Neural cell (in vitro differentiated cells): ENCODE results near the gene KLF16. TPM values are rescaled to one million over a fixed set of nuclear protein-coding genes. Genes with fewer than 3 reads are reported as not detected.

Source experiments
- H2AFZ ChIP-seq: fragments of 200-600, 300-800 bp; sonication (generic), shearing (Covaris generic); 2 replicates; pipeline ENCODE4 v1.6.0; 2014; ENCODE audit warnings: low read depth, mild to moderate bottlenecking, antibody characterized with exemption, low read length, moderate library complexity
- H3F3A ChIP-seq: fragments of 200-600 bp; shearing (Covaris generic); 2 replicates; pipeline ENCODE4 v1.6.1; 2016; ENCODE audit warnings: mild to moderate bottlenecking, moderate library complexity, mixed read lengths, antibody characterized with exemption, low read length; ENCODE audit not compliant: insufficient read depth, poor library complexity, severe bottlenecking
- H3K27ac ChIP-seq: fragments of 200-600, 300-800 bp; sonication (generic), shearing (Covaris generic); 2 replicates; pipeline ENCODE4 v1.5.1; 2014; ENCODE audit warnings: mild to moderate bottlenecking, low read length, moderate library complexity
- H3K27me3 ChIP-seq: fragments of 300-800, 200-600 bp; sonication (generic), shearing (Covaris generic); 2 replicates; pipeline ENCODE4 v1.6.0; 2014; ENCODE audit warnings: mild to moderate bottlenecking, low read depth, low read length, moderate library complexity; ENCODE audit not compliant: insufficient read depth
- H3K36me3 ChIP-seq: fragments of 300-800, 200-600 bp; sonication (generic), shearing (Covaris generic); 2 replicates; pipeline ENCODE4 v1.5.1; 2014; ENCODE audit warnings: mild to moderate bottlenecking, antibody characterized with exemption, low read length, moderate library complexity; ENCODE audit not compliant: insufficient read depth
- H3K4me2 ChIP-seq: fragments of 300-800, 200-600 bp; sonication (generic), shearing (Covaris generic); 2 replicates; pipeline ENCODE4 v1.6.0; 2014; ENCODE audit warnings: mild to moderate bottlenecking, low read length
- H3K4me3 ChIP-seq: fragments of 300-800, 200-600 bp; sonication (generic), shearing (Covaris generic); 2 replicates; pipeline ENCODE4 v1.5.1; 2014; ENCODE audit warnings: mild to moderate bottlenecking, low read length, moderate library complexity
- H3K79me2 ChIP-seq: fragments of 200-600 bp; shearing (Covaris generic); replicated peaks from 2 replicates; pipeline ENCODE4 v1.6.0; 2014; ENCODE audit warnings: mild to moderate bottlenecking, low read length, moderate library complexity; ENCODE audit not compliant: insufficient read depth
- H3K9ac ChIP-seq: fragments of 300-800, 200-600 bp; sonication (generic), shearing (Covaris generic); 2 replicates; pipeline ENCODE4 v1.6.1; 2016; ENCODE audit warnings: mild to moderate bottlenecking, low read length, mixed read lengths
- H3K9me2 ChIP-seq: fragments of 200-600 bp; shearing (Covaris generic); 2 replicates; pipeline ENCODE4 v1.6.1; 2016; ENCODE audit warnings: mild to moderate bottlenecking, low read length, mixed read lengths; ENCODE audit not compliant: insufficient read depth
- H3K9me3 ChIP-seq: fragments of 200-600, 300-800 bp; sonication (generic), shearing (Covaris generic); 2 replicates; pipeline ENCODE4 v1.6.1; 2016; ENCODE audit warnings: mild to moderate bottlenecking, mixed run types, low read length, moderate library complexity, mixed read lengths
- H4K20me1 ChIP-seq: fragments of 200-600 bp; shearing (Covaris generic); 2 replicates; pipeline ENCODE4 v1.6.1; 2016; ENCODE audit warnings: mild to moderate bottlenecking, mixed run types; ENCODE audit not compliant: insufficient read depth
- CTCF ChIP-seq: fragments of 450-650 bp; IDR thresholded peaks from 2 replicates; pipeline ENCODE4 v1.5.1; 2014; ENCODE audit warnings: antibody characterized with exemption, mild to moderate bottlenecking, moderate library complexity; ENCODE audit not compliant: poor library complexity, severe bottlenecking
- EP300 ChIP-seq: fragments of 450-650 bp; conservative IDR thresholded peaks from 2 replicates; pipeline ENCODE4 v1.6.1; 2014; ENCODE audit warnings: antibody characterized with exemption, mild to moderate bottlenecking, moderate library complexity; ENCODE audit not compliant: poor library complexity, severe bottlenecking
- EZH2 ChIP-seq: fragments of 200-600, 300-800 bp; shearing (Covaris generic), sonication (generic); IDR thresholded peaks from 2 replicates; pipeline ENCODE4 v1.6.1; 2014; ENCODE audit warnings: antibody characterized with exemption, low read length, borderline replicate concordance, mild to moderate bottlenecking; ENCODE audit not compliant: insufficient read depth, poor library complexity, severe bottlenecking
- MXI1 ChIP-seq: fragments of 450-650 bp; conservative IDR thresholded peaks from 2 replicates; pipeline ENCODE4 v1.6.1; 2014; ENCODE audit warnings: antibody characterized with exemption, mild to moderate bottlenecking; ENCODE audit not compliant: poor library complexity, severe bottlenecking
- POLR2AphosphoS5 ChIP-seq: IDR thresholded peaks from 2 replicates; pipeline ENCODE4 v1.6.1; 2012
- RAD21 ChIP-seq: fragments of 450-650 bp; conservative IDR thresholded peaks from 2 replicates; pipeline ENCODE4 v1.6.1; 2014; ENCODE audit warnings: antibody characterized with exemption, mild to moderate bottlenecking, moderate library complexity
- REST ChIP-seq: IDR thresholded peaks from 2 replicates; pipeline ENCODE4 v1.6.1; 2012; ENCODE audit warnings: borderline replicate concordance
- SMC3 ChIP-seq: fragments of 450-650 bp; conservative IDR thresholded peaks from 2 replicates; pipeline ENCODE4 v1.6.1; 2014; ENCODE audit warnings: antibody characterized with exemption, mild to moderate bottlenecking, moderate library complexity; ENCODE audit not compliant: poor library complexity
- TAF1 ChIP-seq: IDR thresholded peaks from 2 replicates; pipeline ENCODE4 v1.6.1; 2012; ENCODE audit warnings: low read depth
- polyA plus RNA-seq: library from polyadenylated mRNA; depleted of rRNA; stranded (reverse); fragments of >200 nt; gene quantifications from 2 replicates; pipeline ENCODE4 v1.2.3, GENCODE V29; 2014

KLF16 gene
- polyA plus RNA-seq, 1 donor from 2014 or later: 3.5 TPM

GRCh38 chr19:1851654-1852580 lies 11.5 kb downstream of the KLF16 start:
- Histone ChIP-seq H3K27ac (no peak overlapping the region), H3K4me3 (no peak overlapping the region), H3K27me3 (no peaks in the 10 kb centered on the region), H2AFZ (no peak overlapping the region), H3K9ac (no peak overlapping the region), H3K4me2 (no peak overlapping the region), H3K36me3 (no peaks in the 10 kb centered on the region), H3K79me2 (peaks cover 13% of the 10 kb centered on the region), H4K20me1 (no peaks in the 10 kb centered on the region), H3K9me3 (no peaks in the 10 kb centered on the region), H3F3A (no peaks in the 10 kb centered on the region), H3K9me2 (no peaks in the 10 kb centered on the region)
- no peak for TF ChIP-seq EP300
- TF ChIP-seq EZH2: no peak
- TF ChIP-seq TAF1: no peak
- no peak for TF ChIP-seq REST
- no peak for TF ChIP-seq SMC3
- TF ChIP-seq CTCF: no peak
- no peak for TF ChIP-seq POLR2AphosphoS5
- no peak for TF ChIP-seq MXI1
- no peak for TF ChIP-seq RAD21

- TF ChIP-seq EZH2 (no peak), POLR2AphosphoS5 (no peak), CTCF (no peak), EP300 (no peak), REST (no peak), MXI1 (no peak), TAF1 (no peak), SMC3 (no peak), RAD21 (no peak)
- H3K4me2 ChIP-seq: no peak overlapping the region
- H3K9me2 ChIP-seq: no peaks in the 10 kb centered on the region
- no peaks in the 10 kb centered on the region for H3F3A ChIP-seq
- no peak overlapping the region for H2AFZ ChIP-seq
- H3K9ac ChIP-seq: no peak overlapping the region
- H3K36me3 ChIP-seq: no peaks in the 10 kb centered on the region
- H3K9me3 ChIP-seq: no peaks in the 10 kb centered on the region
- H3K27me3 ChIP-seq: no peaks in the 10 kb centered on the region
- no peak overlapping the region for H3K4me3 ChIP-seq
- H4K20me1 ChIP-seq: no peaks in the 10 kb centered on the region
- peaks cover 22% of the 10 kb centered on the region for H3K79me2 ChIP-seq
- no peak overlapping the region for H3K27ac ChIP-seq
Measured at GRCh38 chr19:1850809-1851653, 12.3 kb downstream of the KLF16 start.
